ENCODE data around the gene TMEM218.

The TMEM218 gene

GRCh38 chr11:125088576-125089455, 22.6 kb downstream of the TMEM218 start:
- DNase-seq, result no peak

DNA sequence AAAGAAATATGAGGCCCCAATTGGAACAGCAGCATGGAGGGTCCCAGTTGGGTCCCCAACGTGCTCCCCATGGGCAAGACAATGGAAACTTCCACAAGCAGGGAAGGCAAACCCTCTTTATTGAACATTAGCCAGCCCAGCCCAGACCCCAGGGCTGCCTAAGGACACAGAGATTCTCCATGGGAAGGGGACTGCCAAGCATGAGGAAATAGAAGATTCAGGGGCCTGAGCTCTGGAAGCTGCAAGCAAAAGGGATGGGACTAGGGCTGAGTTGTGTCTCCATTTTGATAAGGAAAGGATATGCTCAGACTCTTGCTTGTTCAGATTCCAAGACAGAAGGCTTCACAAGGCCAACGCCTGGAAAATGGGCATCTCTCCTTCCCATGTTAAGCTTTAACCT, 23.3 kb downstream of the TMEM218 start:
- no peak for DNase-seq

- no peak for DNase-seq
These were observed 24.7 kb downstream of the TMEM218 start for GRCh38 chr11:125086633-125087296.

DNA sequence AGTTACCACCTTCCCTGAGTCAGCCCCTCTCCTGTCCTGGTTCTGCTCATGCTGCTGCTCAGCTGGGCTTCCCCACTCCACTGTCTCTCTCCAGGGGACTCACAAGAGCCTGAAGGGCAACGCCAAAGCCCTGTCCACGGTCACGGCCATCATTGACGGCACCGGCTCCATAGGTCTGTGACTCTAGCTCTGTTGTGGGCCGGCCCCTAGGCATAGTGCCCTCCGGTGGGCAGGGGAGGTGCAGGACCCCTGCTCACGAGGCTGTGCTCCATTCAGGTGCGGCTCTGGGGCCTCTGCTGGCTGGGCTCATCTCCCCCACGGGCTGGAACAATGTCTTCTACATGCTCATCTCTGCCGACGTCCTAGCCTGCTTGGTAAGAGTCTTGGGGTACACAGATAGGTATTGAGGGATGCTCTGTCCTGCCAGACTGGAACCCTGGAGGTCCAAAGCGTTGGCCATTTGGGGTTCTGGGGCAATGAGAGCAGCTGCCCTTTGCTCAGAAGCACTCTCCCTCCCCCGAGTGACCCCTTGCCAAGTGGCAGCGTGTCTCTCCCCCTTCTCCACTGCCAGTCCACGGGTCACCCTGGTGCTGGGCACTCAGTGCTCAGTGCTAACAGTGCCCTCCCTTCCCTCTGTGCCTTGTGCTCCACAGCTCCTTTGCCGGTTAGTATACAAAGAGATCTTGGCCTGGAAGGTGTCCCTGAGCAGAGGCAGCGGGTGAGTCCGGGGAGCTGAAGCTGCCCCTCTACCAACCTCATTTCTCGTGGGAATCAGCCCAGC, 25.9 kb downstream of the TMEM218 start:
- DNase-seq, result no peak

DNA sequence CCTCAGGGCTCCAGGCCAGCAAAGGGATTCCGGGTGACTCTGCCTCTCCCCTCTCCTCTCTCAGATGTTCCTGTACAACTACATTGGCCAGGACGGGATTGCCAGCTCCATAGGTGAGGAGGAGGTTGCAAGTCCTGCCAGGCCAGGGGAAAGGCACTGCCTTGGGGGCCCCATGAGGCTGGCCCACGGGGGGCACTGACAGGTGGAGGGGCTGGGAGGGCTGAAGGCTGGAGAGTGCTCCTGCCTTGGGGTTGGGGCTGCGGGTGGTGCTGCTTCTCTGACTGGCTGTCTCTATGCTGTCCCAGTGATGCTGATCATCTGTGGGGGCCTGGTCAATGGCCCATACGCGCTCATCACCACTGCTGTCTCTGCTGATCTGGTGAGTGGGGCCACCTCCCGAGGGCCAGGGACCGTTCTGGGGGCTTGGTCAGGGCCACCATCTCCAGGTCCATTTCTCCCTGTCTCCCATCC, 26.6 kb downstream of the TMEM218 start:
- DNase-seq, result no peak

DNA sequence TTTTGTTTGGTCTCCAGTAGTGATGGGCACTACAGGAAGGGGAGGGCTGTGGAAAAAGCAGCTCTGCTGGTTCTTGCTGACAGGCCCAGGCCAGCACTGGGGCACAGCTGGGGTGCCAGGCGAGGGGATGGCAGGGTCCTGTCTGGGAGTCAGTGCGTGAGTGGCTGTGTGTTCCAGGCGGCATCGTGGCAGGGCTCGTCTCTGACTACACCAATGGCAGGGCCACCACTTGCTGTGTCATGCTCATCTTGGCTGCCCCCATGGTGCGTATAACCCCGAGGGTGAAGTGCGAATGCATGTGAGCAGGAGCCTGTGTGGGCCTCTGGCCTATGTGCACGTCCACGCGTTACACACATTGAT, 27.4 kb downstream of the TMEM218 start:
- no peak for DNase-seq

- DNase-seq, result no peak
These were observed 27.9 kb downstream of the TMEM218 start for GRCh38 chr11:125083312-125084056.

GRCh38 chr11:125082611-125083311, 28.7 kb downstream of the TMEM218 start:
- no peak for DNase-seq

GRCh38 chr11:125082040-125082439, 29.4 kb downstream of the TMEM218 start:
- DNase-seq, result no peak

- DNase-seq, result no peak
These were observed 30.2 kb downstream of the TMEM218 start for GRCh38 chr11:125081098-125081798.

GRCh38 chr11:125080531-125080911, 30.9 kb downstream of the TMEM218 start:
- DNase-seq, result no peak

DNA sequence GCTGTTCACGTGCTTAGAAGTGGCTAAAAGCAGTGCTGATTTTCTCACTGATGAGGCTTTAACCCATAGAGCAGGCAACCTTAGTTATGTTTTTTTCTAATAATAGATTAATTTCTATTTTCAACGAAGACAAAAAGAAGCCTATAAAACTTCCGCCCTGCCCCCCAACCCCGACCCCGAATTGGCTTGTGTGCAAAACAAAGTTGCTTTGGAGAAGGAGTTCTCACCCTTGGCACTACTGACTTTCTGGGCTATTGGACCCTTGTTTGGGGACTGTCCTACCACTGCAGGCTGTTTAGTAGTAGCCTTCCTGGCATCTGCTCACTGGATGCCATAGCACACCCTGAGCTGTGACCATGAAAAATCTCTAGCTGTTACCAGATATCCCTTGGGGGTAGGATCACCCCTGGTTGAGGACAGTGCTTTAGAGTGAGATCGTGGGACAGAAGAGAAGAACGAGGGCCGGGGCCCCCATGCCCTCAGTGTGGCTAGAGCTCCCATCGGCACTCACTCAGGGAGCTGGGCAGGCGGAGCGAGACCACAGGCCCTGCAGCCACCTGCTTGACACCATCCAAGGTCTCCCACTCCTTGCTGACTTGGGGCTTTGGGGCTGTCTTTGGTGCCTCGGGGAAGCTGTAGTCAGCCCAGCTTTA, 31.4 kb downstream of the TMEM218 start:
- DNase-seq, result no peak

- no peak for DNase-seq
These were observed 32.1 kb downstream of the TMEM218 start for GRCh38 chr11:125079151-125079877.

GRCh38 chr11:125078516-125079140, 32.8 kb downstream of the TMEM218 start:
- DNase-seq, result no peak

- no peak for DNase-seq
These were observed 33.4 kb downstream of the TMEM218 start for GRCh38 chr11:125078016-125078415.

DNA sequence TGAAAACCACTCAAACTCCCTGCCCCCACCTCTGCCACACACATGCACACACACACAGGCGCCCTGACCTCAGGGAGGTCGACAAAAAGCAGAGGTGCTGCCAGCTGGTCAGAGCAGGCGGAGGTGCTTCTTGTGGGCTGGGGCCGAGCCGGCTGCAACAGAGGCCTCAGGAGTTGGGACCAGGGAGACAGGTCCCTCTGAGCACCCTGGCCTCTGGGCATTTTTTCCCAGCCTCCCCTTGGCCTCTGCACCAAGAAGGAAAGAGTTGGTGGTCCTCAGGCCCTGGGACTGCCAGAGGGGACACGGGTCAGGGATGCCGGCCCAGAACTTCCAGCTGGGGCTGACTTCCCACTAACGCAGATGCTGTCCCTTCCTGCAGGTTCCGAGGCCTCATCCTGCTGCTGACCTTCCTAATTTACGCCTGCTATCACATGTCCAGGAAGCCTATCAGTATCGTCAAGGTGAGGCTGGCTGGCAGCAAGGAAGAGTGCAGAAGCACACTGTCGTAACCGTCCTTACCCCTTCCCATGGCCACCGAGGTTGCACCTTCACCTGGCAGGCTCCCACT, 35.0 kb downstream of the TMEM218 start:
- DNase-seq, result no peak

GRCh38 chr11:125075900-125076317, 35.5 kb downstream of the TMEM218 start:
- no peak for DNase-seq

DNA sequence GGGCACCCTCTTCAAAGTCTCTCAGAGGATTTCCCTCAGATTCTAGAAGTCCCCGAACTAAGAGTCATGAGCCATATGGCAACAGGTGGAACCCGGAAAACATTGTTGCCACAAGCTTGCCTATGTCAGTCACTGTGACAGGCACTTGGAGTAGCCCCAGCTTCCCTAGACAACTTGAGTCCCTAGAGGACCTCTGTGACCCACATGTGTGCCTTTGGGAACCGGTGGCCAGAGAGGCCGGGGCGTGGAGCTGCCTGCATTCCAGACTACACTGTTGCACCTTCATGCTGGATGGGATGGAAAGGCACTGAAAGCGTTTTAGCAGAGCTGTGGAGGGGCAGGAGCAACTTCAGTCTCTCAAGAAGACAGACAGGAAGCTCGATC, 36.2 kb downstream of the TMEM218 start:
- no peak for DNase-seq
